Activated CD4-positive, alpha-beta T cell treated with anti-CD3 and anti-CD28 coated beads, Interleukin-2, amount 50 U/mL, for 4 hours (primary cell): ENCODE data around the gene CCNH.

Source experiments
- DNase-seq, 2 experiments: peaks; one replicate each; pipeline ENCODE4 v3.0.0-alpha.2; 2020

The CCNH gene

DNA sequence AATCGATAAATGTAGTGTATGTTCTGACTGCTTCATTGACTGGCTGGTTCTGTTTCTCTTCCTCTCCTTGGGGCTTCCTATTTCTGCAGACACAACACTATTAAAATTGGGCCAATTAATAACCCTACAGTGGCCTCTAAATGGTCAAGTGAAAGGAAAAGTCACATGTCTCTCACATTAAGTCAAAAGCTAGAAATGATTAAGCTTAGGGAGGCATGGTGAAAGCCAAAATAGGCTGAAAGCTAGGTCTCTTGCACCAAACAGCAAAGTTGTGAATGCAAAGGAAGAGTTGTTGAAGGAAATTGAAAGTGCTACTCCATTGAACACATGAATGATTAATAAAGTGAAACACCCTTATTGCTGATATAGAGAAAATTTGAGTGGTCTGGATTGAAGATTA, 58.2 kb downstream of the CCNH start:
- DNase-seq, result no peak

DNA sequence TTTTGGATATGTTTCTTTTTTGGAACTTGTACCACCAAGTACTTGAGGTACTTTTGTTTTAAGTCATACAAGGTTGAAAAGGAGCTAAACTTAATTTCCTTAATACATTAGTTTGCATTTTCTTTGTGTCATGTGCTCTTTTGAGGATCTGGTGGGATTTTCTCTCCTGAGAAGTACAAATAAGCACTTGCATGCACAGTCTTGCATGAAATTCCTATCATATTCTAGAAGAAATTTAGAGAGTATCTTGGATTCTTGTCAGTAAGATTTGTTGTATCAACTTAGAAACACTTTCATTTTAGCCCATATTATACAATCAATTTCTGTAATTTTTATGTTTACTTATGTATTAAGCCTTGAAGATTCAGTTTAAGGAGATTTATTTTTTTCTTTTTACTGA, 64.9 kb downstream of the CCNH start:
- no peak for DNase-seq

DNA sequence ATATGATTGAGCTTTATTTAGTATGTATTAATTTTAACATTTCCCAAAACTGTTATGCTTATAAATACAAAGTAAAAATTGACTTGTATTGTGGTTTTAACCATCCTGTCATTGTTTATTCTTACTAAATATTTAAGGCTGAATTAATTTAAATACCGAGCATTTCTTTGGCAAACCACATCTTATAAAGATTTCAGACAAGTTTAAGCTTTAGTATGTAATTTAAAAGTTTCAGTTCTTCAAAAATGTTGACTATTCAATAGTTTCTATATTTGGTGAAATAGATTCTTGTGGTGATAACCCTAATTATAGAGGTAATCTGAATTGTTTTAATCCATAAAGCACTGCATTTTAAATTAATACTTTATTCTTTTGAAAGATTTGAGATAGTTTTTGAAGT, 65.5 kb downstream of the CCNH start:
- no peak for DNase-seq
